ENCODE measurements around the gene GPR176. TPM values are rescaled to one million over a fixed set of nuclear protein-coding genes. Genes with fewer than 3 reads are reported as not detected.

GPR176 gene
- total RNA-seq, 1 donor from 2014 or later, result 52.0 TPM

DNA sequence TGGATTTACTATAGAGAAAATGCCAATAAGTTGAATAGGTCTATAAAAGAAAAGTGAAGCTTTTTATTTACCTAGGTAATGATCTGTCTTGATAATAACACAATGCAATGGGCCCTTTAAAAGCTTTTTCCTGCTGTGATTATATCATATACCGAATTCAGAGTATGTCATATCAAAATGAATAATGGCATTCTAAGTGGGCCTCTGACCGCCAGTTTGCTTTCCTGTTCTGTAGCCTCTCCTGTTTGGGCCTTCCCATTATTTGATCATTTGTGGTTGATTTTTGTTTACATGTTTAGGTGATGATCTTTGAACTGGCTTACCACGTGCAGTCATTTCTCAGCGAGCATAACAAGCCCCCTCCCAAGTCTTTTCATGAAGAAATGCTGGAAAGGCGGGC is 28.8 kb upstream of the GPR176 start:
- TF ChIP-seq, protein P1, sequence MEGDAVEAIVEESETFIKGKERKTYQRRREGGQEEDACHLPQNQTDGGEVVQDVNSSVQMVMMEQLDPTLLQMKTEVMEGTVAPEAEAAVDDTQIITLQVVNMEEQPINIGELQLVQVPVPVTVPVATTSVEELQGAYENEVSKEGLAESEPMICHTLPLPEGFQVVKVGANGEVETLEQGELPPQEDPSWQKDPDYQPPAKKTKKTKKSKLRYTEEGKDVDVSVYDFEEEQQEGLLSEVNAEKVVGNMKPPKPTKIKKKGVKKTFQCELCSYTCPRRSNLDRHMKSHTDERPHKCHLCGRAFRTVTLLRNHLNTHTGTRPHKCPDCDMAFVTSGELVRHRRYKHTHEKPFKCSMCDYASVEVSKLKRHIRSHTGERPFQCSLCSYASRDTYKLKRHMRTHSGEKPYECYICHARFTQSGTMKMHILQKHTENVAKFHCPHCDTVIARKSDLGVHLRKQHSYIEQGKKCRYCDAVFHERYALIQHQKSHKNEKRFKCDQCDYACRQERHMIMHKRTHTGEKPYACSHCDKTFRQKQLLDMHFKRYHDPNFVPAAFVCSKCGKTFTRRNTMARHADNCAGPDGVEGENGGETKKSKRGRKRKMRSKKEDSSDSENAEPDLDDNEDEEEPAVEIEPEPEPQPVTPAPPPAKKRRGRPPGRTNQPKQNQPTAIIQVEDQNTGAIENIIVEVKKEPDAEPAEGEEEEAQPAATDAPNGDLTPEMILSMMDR (IDR thresholded peaks at IDR 0.05; ENCODE audit: insufficient read depth, low read length, poor library complexity, severe bottlenecking), result no peak
- DNase-seq (ENCODE audit: low read depth), result no peak
- H3K36me3 ChIP-seq (ENCODE audit: control insufficient read depth, insufficient read depth, low read length), result peaks cover 2% of the 10 kb centered on the region
- H3K27me3 ChIP-seq (ENCODE audit: control insufficient read depth, insufficient read depth, low read length), result no peaks in the 10 kb centered on the region
- no peak overlapping the region for H3K4me3 ChIP-seq (ENCODE audit: low read depth, low read length)

DNA sequence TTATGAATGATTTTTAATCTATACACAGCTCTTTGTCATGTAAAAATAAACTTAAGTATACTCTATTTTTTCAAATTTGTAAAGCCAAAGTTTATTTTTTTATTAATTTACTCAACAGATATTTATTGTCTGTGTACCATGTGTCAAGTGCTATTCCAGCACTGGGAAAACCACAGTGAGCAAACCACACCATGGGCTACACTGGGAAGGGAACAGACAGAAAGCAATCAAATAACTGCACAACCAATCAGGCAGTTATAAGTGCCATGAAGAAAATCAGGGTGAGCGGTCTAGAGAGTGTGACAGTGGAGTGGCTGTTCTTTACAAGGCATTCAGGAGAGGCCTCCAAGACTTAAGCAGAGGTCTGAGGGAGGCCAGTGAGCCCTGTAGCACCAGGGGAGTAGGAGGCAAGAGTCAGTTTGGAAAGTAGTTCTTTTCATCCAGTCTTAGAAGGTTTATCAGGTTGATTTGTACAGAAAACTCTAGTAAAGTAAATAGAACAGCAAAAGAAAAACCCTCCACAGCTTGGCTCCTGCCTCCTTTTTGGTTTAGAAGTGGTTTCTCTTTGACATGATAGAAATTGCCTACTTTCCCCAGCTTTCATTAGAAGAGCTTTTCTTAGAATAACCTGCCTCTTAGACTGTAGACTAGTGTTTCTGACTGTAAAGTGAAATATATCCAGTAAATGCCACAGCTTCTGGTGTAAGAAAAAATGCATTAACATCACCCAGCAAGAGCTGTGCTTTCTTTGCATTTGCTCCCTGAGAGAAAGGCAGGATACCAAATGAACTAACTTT is 27.5 kb upstream of the GPR176 start:
- TF ChIP-seq, protein P1 (IDR thresholded peaks at IDR 0.05; ENCODE audit: insufficient read depth, low read length, poor library complexity, severe bottlenecking), result no peak

DNA sequence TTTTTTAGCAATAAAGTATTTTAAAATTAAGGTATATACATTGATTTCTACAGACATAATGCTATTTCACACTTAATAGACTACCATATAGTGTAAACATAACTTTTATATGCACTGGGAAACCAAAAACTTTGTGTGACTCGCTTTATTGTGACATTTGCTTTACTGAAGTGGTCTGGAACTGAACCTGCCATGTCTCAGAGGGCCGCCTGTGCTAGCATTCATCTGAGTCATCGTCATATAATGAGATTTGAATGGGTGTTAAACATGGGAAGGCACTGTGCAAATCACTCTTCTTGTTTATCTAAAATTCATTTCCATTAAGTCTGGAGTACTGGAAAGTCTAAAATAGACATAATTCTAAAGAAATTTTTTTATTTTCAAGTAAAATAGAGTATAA is 26.8 kb upstream of the GPR176 start:
- DNase-seq (ENCODE audit: low read depth), result no peak
- Histone ChIP-seq H3K27me3 (ENCODE audit: control insufficient read depth, insufficient read depth, low read length) (no peaks in the 10 kb centered on the region), H3K36me3 (ENCODE audit: control insufficient read depth, insufficient read depth, low read length) (peaks cover 3% of the 10 kb centered on the region), H3K4me3 (ENCODE audit: low read depth, low read length) (no peak overlapping the region)
- TF ChIP-seq, protein P1 (IDR thresholded peaks at IDR 0.05; ENCODE audit: insufficient read depth, low read length, poor library complexity, severe bottlenecking), result no peak

More for the DNA sequence above, 27.5 kb upstream of the GPR176 start:
- DNase-seq (ENCODE audit: low read depth), result no peak
- H3K36me3 ChIP-seq (ENCODE audit: control insufficient read depth, insufficient read depth, low read length), result peaks cover 2% of the 10 kb centered on the region
- H3K27me3 ChIP-seq (ENCODE audit: control insufficient read depth, insufficient read depth, low read length), result no peaks in the 10 kb centered on the region
- H3K4me3 ChIP-seq (ENCODE audit: low read depth, low read length), result no peak overlapping the region

DNA sequence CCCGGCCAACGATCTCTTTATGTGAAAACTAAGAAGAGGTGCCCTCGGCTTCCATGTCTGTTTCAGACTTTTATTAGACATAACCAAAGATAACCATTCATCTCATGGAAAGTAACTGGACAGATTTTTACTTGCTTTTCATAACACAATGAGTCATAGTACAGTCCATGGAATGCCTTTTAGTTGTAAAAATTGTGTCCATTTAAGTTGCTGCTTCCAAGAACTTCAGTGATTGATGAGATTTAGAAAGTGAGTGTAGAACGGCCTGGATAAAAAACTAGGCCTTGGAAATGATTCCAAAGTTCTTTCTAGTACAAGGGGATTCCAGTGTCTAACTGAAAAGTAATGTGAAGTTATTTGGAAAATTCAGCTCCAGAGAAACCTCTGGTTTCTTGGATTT is 24.7 kb upstream of the GPR176 start:
- DNase-seq (ENCODE audit: low read depth), result no peak
- no peak overlapping the region for H3K4me3 ChIP-seq (ENCODE audit: low read depth, low read length)
- TF ChIP-seq, protein P1 (IDR thresholded peaks at IDR 0.05; ENCODE audit: insufficient read depth, low read length, poor library complexity, severe bottlenecking), result no peak
- H3K36me3 ChIP-seq (ENCODE audit: control insufficient read depth, insufficient read depth, low read length), result peaks cover 5% of the 10 kb centered on the region
- H3K27me3 ChIP-seq (ENCODE audit: control insufficient read depth, insufficient read depth, low read length), result no peaks in the 10 kb centered on the region

DNA sequence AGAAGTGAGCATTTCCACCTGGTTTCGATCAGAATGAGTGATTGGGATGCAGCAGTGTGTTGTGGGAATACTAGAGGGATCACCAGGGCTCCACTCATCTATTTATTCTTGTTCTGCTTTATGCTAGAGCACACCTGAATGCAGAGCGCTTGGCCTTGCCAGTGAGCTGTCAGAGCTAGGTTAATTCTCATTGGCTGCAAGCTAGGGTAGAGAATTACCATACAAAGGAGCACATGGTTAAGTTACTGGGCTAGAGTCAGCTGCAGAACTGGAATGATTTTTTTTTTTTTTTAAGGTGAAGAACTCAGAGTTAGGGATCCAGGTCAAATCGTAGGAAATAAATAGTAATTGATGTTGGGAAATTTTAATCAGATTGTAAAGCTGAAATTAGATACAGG is 22.7 kb upstream of the GPR176 start:
- H3K36me3 ChIP-seq (ENCODE audit: control insufficient read depth, insufficient read depth, low read length), result peaks cover 5% of the 10 kb centered on the region
- DNase-seq (ENCODE audit: low read depth), result no peak
- no peaks in the 10 kb centered on the region for H3K27me3 ChIP-seq (ENCODE audit: control insufficient read depth, insufficient read depth, low read length)
- no peak overlapping the region for H3K4me3 ChIP-seq (ENCODE audit: low read depth, low read length)
- TF ChIP-seq, protein P1 (IDR thresholded peaks at IDR 0.05; ENCODE audit: insufficient read depth, low read length, poor library complexity, severe bottlenecking), result no peak
